GM20000 (cell line): Measurements from ENCODE around the gene TRIM66.

Source experiments
- DNase-seq: peaks from one replicate; pipeline ENCODE4 v3.0.0; 2012; ENCODE audit warnings: low spot score
- CTCF ChIP-seq: IDR thresholded peaks from 2 replicates; pipeline ENCODE4 v1.5.1; 2012; ENCODE audit warnings: mild to moderate bottlenecking, control low read depth; ENCODE audit errors: extremely low read depth, missing control alignments

TRIM66 gene

GRCh38 chr11:8646873-8647272 is 35.6 kb downstream of the TRIM66 start:
- DNase-seq: no peak
- no peak for TF ChIP-seq CTCF

GRCh38 chr11:8642196-8642841 is 40.1 kb downstream of the TRIM66 start:
- TF ChIP-seq CTCF: no peak
- DNase-seq: no peak

GRCh38 chr11:8641332-8641731 is 41.1 kb downstream of the TRIM66 start:
- no peak for TF ChIP-seq CTCF
- DNase-seq: no peak

- no peak for TF ChIP-seq CTCF
- no peak for DNase-seq
Measured at GRCh38 chr11:8640267-8640906, 42.1 kb downstream of the TRIM66 start.

GRCh38 chr11:8639655-8640054 is 42.8 kb downstream of the TRIM66 start:
- TF ChIP-seq CTCF: no peak
- DNase-seq: no peak

- no peak for DNase-seq
- TF ChIP-seq CTCF: no peak
Measured at GRCh38 chr11:8638300-8638699, 44.2 kb downstream of the TRIM66 start.

- DNase-seq: no peak
Measured at GRCh38 chr11:8636127-8636526, 46.3 kb downstream of the TRIM66 start.

More at GRCh38 chr11:8636127-8636526, 46.3 kb downstream of the TRIM66 start:
- TF ChIP-seq CTCF: no peak
